GM19468 (cell line): ENCODE data around the gene TPRG1L.
"Not testable (repeated sequence)": the region's sequence is repeated elsewhere in the genome, so short reads cannot be mapped to it uniquely, and the experiment has no call there.

ENCODE experiments used
- ATAC-seq: cut with Tn5 transposase; IDR thresholded peaks from one replicate; pipeline ENCODE4 v1.9.1; 2021; ENCODE audit warnings: mild to moderate bottlenecking, moderate library complexity, moderate number of reproducible peaks; ENCODE audit not compliant: unreplicated experiment; ENCODE audit errors: extremely low read depth

The TPRG1L gene

DNA sequence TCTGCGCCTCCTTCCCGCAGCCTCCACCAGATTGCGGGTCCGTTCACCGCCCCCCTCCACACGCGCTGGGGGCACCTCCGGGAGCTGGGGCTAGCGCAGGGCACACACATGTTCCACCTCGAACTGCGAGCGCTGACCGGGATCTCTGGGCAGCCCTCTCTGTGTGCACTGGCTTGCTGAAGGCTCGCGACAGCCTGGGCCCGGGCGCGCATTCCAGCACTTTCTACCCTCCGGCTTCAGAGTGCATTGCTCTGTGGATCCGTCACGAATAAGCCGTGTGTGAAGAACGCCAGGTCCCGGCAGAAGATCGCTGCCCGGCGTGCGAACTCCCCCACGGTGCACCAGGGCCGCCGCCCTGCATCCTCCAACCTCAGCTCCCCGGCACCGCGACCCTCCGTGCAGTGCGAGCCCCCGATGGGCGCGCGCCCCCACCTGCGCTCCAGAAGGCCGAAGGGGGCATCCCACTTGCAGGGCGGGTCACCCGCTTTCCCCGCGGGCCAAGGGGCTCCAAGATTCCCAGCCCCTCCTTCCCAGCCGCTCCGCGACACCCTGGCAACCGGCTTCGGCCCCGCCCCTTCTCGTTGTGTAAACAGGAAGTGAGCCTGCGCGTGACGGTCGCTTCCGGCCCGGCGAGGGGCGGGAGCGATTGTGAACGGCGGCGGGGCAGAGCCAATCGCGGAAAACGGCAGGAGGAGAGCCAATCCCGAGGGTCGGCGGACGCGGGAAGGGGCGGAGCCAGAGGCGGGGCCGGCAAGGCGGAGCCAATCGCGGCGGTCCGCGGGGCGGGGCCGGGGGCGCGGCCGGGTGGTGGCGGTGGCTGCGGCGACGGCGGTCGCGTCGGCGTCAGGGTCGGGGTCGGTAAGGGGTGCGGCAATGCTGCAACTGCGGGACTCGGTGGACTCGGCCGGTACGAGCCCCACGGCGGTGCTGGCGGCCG is at the start of gene TPRG1L:
TPRG1L (plus strand) TSS at position 816 of the 937 bp plus-strand sequence; CDS start at position 874, 58 bp downstream.
- peak; percentile 92 for ATAC-seq

GRCh38 chr1:3575515-3575914 is 49.3 kb upstream of the TPRG1L start:
- not testable (repeated sequence) for ATAC-seq

- ATAC-seq = no peak
Measured at GRCh38 chr1:3575993-3576392, 48.8 kb upstream of the TPRG1L start.

DNA sequence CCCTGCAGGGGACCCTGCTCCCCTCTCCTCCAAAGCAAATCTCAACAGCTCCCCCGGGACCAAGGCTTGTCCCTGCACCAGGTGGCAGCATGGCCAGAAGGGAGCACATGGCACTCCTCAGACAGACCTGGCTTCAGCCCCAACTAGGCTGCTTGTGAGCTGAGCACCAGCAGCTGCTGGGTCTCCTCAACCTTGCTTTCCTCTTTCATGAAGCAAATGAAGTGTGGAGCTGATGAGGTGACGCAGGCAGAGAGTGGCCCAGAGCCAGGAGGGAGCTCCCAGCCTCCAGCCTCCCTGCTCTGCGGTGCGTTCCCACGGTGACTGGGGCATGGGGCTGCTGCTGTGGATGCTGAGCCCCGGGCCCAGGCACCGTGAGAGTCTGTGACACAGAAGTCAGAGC is 47.5 kb upstream of the TPRG1L start:
- no peak for ATAC-seq

DNA sequence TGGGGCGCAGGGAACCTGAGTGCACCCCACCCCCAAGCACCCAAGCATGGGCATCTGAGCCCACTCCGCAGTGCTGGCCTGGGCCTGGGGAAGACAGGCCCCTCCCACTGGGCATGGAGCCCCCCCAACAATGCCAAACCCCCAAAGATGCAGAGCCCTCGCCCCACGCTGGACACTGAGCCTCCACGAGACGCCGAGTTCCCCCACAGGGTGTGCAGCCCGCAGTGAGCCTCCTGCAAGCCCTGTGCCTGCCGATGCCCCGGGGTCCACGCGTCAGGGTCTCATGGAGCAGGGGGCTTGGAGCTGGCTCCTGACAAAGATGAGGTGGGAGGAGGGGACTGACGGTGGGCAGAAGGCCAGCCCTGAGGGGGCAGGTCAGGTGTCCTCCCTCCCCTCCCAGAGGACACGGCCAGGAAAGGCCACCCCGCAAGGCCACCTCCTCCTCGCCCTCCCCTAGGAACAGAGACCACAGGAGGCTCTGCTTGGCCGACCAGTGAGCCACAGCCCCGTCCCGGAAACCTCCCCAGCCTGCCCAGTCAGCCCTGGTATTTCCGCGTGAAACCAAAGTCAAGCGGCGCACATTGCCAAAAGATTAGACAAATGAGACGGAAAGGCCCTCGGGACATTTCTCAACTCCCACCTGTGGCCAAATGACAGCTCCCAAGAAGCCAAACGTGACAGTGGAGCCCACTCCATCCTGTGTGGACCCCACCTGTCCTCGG is 46.9 kb upstream of the TPRG1L start:
- no peak for ATAC-seq

GRCh38 chr1:3578433-3578805 is 46.4 kb upstream of the TPRG1L start:
- ATAC-seq = no peak

DNA sequence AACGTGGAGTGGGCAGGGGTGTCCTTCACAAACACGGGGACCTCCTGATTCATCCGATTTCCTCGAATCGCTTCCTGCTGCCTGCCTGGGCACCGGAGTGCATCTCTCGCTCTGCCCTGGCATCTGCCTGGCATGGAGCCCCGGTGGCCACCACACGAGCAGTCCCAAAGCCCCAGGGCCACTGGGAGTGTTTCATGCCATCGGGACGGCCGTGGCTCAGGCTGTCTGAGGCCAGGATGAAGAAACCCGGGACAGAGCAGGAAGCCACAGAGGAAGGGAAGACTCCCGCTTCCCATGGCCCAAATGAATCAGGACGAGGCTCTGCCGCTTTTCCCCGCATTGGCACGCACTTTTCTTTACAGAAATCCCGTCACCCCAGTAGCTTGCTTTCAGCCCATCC is 45.9 kb upstream of the TPRG1L start:
- ATAC-seq = no peak

GRCh38 chr1:3579626-3580025 is 45.2 kb upstream of the TPRG1L start:
- no peak for ATAC-seq

- ATAC-seq = no peak
Measured at GRCh38 chr1:3580231-3580630, 44.6 kb upstream of the TPRG1L start.

DNA sequence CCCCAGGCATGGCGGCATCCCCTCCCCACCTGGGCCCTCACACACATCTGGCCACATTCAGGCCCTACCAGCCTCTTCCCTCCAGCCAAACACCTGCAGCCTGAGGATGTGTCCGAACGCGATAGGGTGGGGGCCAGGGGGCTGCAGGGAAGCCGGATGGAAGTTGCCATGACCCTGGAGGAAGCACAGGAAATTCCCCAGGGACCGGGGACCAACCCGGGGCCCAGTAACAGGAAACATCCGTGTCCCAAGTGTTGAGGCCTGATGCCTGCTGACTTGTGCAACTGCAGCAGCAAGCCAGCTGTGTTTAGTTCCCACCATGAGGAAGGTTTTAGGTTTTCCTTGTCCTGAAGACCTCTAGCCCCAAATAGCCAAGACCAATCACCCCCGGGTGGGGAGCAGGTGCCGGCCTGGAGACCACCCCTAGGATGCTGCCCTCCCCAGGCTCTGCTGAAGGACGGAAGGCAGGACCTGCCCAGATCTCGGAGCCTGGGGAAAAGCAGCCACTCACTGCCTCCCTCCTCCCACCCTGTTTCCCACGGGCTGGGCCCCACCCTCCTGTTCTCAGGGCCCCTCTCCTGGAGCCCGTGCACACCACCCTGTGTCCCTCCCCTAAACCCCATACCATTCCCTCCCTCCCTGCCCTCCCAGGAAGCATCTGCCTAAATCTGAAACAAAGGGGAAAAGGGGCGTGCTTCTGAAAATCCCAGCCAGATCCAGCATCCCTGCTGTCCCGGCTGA is 43.3 kb upstream of the TPRG1L start:
- no peak for ATAC-seq

DNA sequence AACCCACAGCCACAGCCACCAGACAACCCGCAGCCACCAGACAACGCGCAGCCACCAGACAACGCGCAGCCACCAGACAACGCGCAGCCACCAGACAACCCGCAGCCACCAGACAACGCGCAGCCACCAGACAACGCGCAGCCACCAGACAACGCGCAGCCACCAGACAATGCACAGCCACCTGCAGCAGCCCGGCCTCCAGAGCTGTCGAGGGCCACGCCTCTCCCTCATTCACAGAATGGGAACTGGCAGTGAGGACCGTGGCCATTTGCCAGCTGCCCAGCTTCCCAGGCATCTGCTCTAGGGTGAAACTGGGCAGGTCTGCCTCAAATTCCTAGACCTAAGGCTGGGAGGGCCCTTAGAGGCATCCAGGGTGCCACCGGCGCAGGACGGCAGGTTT is 41.1 kb upstream of the TPRG1L start:
- ATAC-seq = not testable (repeated sequence)

DNA sequence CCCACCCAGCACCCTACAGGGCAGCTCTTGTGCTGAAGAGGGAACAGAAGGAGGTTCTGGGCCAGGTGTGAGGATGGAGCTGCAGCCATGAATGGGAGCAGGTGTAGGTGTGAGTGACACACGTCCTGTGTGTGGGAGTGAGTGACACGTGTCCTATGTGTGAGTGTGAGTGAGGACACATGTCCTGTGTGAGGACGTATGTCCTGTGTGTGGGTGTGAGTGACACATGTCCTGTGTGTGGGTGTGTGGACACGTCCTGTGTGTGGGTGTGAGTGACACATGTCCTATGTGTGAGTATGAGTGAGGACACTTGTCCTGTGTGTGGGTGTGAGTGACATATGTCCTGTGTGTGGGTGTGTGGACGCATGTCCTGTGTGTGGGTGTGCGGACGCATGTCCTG is 39.9 kb upstream of the TPRG1L start:
- ATAC-seq = no peak

DNA sequence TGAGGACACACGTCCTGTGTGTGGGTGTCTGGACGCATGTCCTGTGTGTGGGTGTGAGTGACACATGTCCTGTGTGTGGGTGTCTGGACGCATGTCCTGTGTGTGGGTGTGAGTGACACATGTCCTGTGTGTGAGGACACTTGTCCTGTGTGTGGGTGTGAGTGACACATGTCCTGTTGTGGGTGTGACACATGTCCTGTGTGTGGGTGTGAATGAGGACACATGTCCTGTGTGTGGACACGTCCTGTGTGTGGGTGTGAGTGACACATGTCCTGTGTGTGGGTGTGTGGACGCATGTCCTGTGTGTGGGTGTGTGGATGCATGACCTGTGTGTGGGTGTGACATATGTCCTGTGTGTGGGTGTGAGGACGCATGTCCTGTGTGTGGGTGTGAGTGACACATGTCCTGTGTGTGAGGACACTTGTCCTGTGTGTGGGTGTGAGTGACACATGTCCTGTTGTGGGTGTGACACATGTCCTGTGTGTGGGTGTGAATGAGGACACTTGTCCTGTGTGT is 39.4 kb upstream of the TPRG1L start:
- ATAC-seq = not testable (repeated sequence)

GRCh38 chr1:3585940-3586568 is 38.8 kb upstream of the TPRG1L start:
- ATAC-seq = no peak

GRCh38 chr1:3586986-3587759 is 37.6 kb upstream of the TPRG1L start:
- no peak for ATAC-seq

DNA sequence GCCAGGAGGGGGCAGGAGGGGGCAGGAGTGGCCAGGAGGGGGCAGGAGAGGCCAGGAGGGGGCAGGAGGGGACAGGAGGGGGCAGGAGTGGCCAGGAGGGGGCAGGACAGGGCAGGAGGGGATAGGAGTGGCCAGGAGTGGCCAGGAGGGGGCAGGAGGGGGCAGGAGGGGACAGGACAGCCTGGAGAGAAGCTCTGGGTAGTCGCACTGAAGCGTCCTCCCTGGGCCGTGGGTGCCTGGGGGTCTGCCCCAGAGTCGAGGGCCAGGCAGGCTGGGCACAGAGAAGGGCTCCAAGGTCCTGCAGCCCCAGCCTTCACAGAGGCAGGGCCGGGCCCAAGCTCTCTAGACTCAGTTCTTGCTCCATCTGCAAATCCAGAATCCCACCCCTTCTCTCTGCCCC is 36.4 kb upstream of the TPRG1L start:
- ATAC-seq = no peak

- ATAC-seq = no peak
Measured at GRCh38 chr1:3590139-3590763, 34.6 kb upstream of the TPRG1L start.

DNA sequence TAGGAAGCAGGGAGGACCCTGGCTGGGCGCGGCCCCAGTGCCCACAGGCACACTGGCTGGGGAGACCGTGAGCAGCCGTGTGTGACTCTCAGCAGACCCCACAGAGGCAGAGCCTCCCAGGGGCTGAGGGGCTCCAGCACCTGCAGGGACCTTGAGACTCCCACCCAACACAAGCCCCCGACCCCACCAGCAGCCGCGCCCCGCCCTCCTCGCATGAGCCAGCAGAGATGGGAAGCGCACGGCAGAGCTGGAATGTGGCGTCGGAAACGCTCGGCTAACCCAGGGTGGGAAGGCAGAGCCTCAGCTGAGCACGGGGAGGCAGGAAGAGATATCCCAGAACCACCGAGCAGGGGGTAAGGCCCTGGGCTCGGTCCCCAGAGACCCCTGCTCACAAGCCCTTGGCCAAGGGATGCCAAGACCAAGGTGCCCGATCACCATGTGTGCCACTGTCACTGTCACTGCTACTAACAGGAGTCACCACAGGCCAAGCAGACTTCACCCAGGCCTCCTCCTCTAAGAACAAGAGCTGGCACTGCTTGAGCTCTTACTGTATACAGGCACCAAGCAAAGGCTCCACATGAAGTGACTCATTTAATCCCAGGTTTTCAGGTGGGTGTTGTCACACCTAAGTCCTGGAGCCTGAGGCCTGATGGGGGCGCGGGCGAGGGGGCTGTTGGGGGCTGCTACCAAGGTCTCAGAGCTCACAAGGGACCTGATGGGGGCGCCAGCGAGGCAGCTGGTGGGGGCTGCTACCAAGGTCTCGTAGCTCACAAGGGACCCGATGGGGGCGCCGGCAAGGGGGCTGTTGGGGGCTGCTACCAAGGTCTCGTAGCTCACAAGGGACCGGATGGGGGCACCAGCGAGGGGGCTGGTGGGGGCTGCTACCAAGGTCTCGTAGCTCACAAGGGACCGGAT is 33.6 kb upstream of the TPRG1L start:
- ATAC-seq = no peak
